Stimulated activated CD8-positive, alpha-beta memory T cell treated with anti-CD3 and anti-CD28 coated beads, Interleukin-4, amount 100 ng/mL, for 24 hours (primary cell): ENCODE data around the gene FAM120AOS.

ENCODE experiments used
- DNase-seq: peaks from one replicate; pipeline ENCODE4 v3.0.0-alpha.2; 2020; ENCODE audit warnings: low read depth

The FAM120AOS gene

GRCh38 chr9:93437996-93438395 is 15.4 kb downstream of the FAM120AOS start:
- DNase-seq: no peak

GRCh38 chr9:93436655-93437407 is 16.6 kb downstream of the FAM120AOS start:
- DNase-seq: no peak

- DNase-seq: no peak
These were observed 17.2 kb downstream of the FAM120AOS start for GRCh38 chr9:93436218-93436617.

GRCh38 chr9:93435386-93435785 is 18.0 kb downstream of the FAM120AOS start:
- DNase-seq: no peak

GRCh38 chr9:93434056-93434455 is 19.3 kb downstream of the FAM120AOS start:
- no peak for DNase-seq

- no peak for DNase-seq
These were observed 20.4 kb downstream of the FAM120AOS start for GRCh38 chr9:93432964-93433363.

GRCh38 chr9:93431539-93432105 is 21.8 kb downstream of the FAM120AOS start:
- DNase-seq: no peak

GRCh38 chr9:93427655-93428379 is 25.6 kb downstream of the FAM120AOS start:
- no peak for DNase-seq

GRCh38 chr9:93422977-93423616 is 30.3 kb downstream of the FAM120AOS start:
- DNase-seq: no peak

- DNase-seq: no peak
These were observed 34.4 kb downstream of the FAM120AOS start for GRCh38 chr9:93419023-93419422.

GRCh38 chr9:93417538-93417937 is 35.8 kb downstream of the FAM120AOS start:
- DNase-seq: no peak

GRCh38 chr9:93416530-93417235 is 36.7 kb downstream of the FAM120AOS start:
- no peak for DNase-seq

GRCh38 chr9:93415176-93415690 is 38.1 kb downstream of the FAM120AOS start:
- no peak for DNase-seq

GRCh38 chr9:93413530-93413929 is 39.9 kb downstream of the FAM120AOS start:
- no peak for DNase-seq

GRCh38 chr9:93406371-93406770 is 47.0 kb downstream of the FAM120AOS start:
- DNase-seq: no peak

GRCh38 chr9:93398471-93398870 is 54.9 kb downstream of the FAM120AOS start:
- no peak for DNase-seq

- DNase-seq: no peak
These were observed 55.6 kb downstream of the FAM120AOS start for GRCh38 chr9:93397661-93398373.
